A673 (cell line): ENCODE results near the gene SH3BGRL3. TPM values are rescaled to one million over a fixed set of nuclear protein-coding genes. Genes with fewer than 3 reads are reported as not detected.

Experiments
- BruUV-seq: library from RNA; stranded (reverse); fragments of 400-500 nt; replicated peaks from 2 replicates; lab custom pipeline; 2021; lab: Mats Ljungman, UMichigan
- CTCF ChIA-PET: fragments of 300-600 bp; sonication (Branson Sonifier 250); formaldehyde crosslinking; loops from one replicate; lab custom pipeline; 2022; ENCODE audit warnings: antibody characterized with exemption; lab: Charles Lee
- POLR2A ChIA-PET: fragments of 300-600 bp; sonication (Branson Sonifier 250); formaldehyde crosslinking; loops from one replicate; lab custom pipeline; 2022; ENCODE audit warnings: antibody characterized with exemption; ENCODE audit not compliant: low non-redundant PET; lab: Charles Lee
- DNase-seq: peaks from one replicate; pipeline ENCODE4 v3.0.0-alpha.2; 2015; ENCODE audit warnings: low spot score
- H3K27ac ChIP-seq: fragments of 200-600 bp; sonication (generic); 2 replicates; pipeline ENCODE4 v1.5.1; 2016; ENCODE audit warnings: mixed run types, low read depth, mild to moderate bottlenecking, mixed read lengths, antibody characterized with exemption, low read length; ENCODE audit not compliant: poor library complexity, severe bottlenecking
- H3K27me3 ChIP-seq: fragments of 200-600 bp; sonication (generic); replicated peaks from 2 replicates; pipeline ENCODE4 v1.6.1; 2017; ENCODE audit warnings: mixed run types, low read depth, mild to moderate bottlenecking, mixed read lengths, antibody characterized with exemption, low read length; ENCODE audit not compliant: insufficient read depth, poor library complexity
- H3K36me3 ChIP-seq: fragments of 200-600 bp; sonication (generic); 2 replicates; pipeline ENCODE4 v1.6.1; 2016; ENCODE audit warnings: mixed run types, mild to moderate bottlenecking, mixed read lengths, antibody characterized with exemption, low read length; ENCODE audit not compliant: insufficient read depth, poor library complexity, severe bottlenecking
- H3K4me1 ChIP-seq: fragments of 200-600 bp; sonication (generic); 2 replicates; pipeline ENCODE4 v1.6.1; 2017; ENCODE audit warnings: mixed run types, mild to moderate bottlenecking, mixed read lengths, antibody characterized with exemption, low read length; ENCODE audit not compliant: insufficient read depth, poor library complexity, severe bottlenecking
- H3K4me3 ChIP-seq: fragments of 200-600 bp; sonication (generic); 2 replicates; pipeline ENCODE4 v1.5.1; 2016; ENCODE audit warnings: low read depth, mixed run types, mild to moderate bottlenecking, mixed read lengths, low read length; ENCODE audit not compliant: poor library complexity, severe bottlenecking
- H3K9me3 ChIP-seq: fragments of 200-600 bp; sonication (generic); 2 replicates; pipeline ENCODE4 v1.6.1; 2016; ENCODE audit warnings: mixed run types, low read depth, mild to moderate bottlenecking, mixed read lengths, antibody characterized with exemption, low read length; ENCODE audit not compliant: poor library complexity, severe bottlenecking
- CTCF ChIP-seq: fragments of 300-800, 200-600 bp; sonication (generic); conservative IDR thresholded peaks from 2 replicates; pipeline ENCODE4 v1.5.1; 2017; ENCODE audit warnings: low read depth, mild to moderate bottlenecking, antibody characterized with exemption, low read length, moderate library complexity, mixed read lengths
- EZH2 ChIP-seq: fragments of 200-600 bp; sonication (generic); IDR thresholded peaks from 2 replicates; pipeline ENCODE4 v1.6.1; 2017; ENCODE audit warnings: borderline replicate concordance, low read depth, mild to moderate bottlenecking, mixed read lengths, antibody characterized with exemption, low read length; ENCODE audit not compliant: poor library complexity, severe bottlenecking
- intact Hi-C: fragments of 100-400 bp; cut with micrococcal nuclease; formaldehyde crosslinking; loops from one replicate; pipeline ENCODE4 v1.10.0; 2022; ENCODE audit not compliant: unreplicated experiment
- total RNA-seq: library from RNA; stranded (reverse); gene quantifications from 2 replicates; pipeline ENCODE4 v1.2.3, GENCODE V29; 2021

The SH3BGRL3 gene
- total RNA-seq, 1 experiment from 2014 or later: 138 TPM

DNA sequence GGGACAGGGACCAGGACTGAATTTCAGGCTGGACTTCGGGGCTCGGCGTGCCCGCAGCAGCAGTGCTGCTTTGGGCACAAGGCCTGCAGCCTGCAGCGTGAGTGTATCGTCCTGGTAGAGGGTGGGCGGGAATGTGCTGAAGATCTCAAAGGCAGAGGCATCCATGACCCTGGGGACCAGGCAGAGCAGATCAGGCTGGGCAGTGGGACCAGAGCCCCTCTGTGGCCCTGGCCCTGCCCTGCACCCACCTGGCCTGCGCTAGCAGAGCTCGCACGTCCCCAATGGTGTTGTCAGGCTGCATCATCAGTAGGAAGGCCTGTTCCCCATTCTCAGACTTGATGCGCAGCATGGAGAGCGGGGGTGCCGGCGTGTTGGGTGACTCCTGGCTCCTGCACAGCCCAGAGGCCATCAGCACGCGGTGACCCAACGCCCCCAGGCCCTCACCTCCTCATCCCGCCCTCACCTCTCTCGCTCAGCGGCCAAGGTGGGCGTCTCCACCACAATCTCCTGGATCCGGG lies 2.6 kb downstream of the SH3BGRL3 start:
- Histone ChIP-seq H3K4me3 (no peak overlapping the region), H3K27me3 (no peaks in the 10 kb centered on the region), H3K27ac (no peak overlapping the region), H3K9me3 (no peaks in the 10 kb centered on the region), H3K4me1 (peaks cover 38% of the 10 kb centered on the region), H3K36me3 (peaks cover 7% of the 10 kb centered on the region)
- DNase-seq: no peak
- POLR2A ChIA-PET: no interaction called here
- TF ChIP-seq CTCF (no peak), EZH2 (no peak)
- no TSS peak for BruUV-seq
- intact Hi-C loops: no loop called here
- CTCF ChIA-PET: no interaction called here

GRCh38 chr1:26283279-26283853 lies 3.5 kb downstream of the SH3BGRL3 start:
- no TSS peak for BruUV-seq
- no peaks in the 10 kb centered on the region for H3K36me3 ChIP-seq
- ChIA-PET POLR2A (no interaction called here), CTCF (no interaction called here)
- H3K27ac ChIP-seq: no peak overlapping the region
- no peaks in the 10 kb centered on the region for H3K27me3 ChIP-seq
- intact Hi-C loops: no loop called here
- TF ChIP-seq CTCF (no peak), EZH2 (no peak)
- no peaks in the 10 kb centered on the region for H3K9me3 ChIP-seq
- H3K4me1 ChIP-seq: peaks cover 38% of the 10 kb centered on the region
- no peak for DNase-seq
- H3K4me3 ChIP-seq: no peak overlapping the region

GRCh38 chr1:26283871-26284596 lies 4.1 kb downstream of the SH3BGRL3 start:
- Histone ChIP-seq H3K4me3 (no peak overlapping the region), H3K27ac (peak overlapping the region; percentile 36), H3K36me3 (no peaks in the 10 kb centered on the region), H3K4me1 (peaks cover 34% of the 10 kb centered on the region), H3K9me3 (no peaks in the 10 kb centered on the region), H3K27me3 (no peaks in the 10 kb centered on the region)
- ChIA-PET CTCF (interaction anchor here (0.5 to 1.9 kb wide), 5 partner anchors 8 to 133 kb away, joined by 3 to 10 read pairs (median 6); no protein-coding TSS in a partner anchor), POLR2A (no interaction called here)
- intact Hi-C loops: no loop called here
- TSS peak; percentile 13 for BruUV-seq
- TF ChIP-seq EZH2 (no peak), CTCF (no peak)
- no peak for DNase-seq
